Activated CD4-positive, CD25-positive, alpha-beta regulatory T cell (primary cell): Measurements from ENCODE around the gene MRPL51.
"Not testable (repeated sequence)": the region's sequence is repeated elsewhere in the genome, so short reads cannot be mapped to it uniquely, and the experiment has no call there.

Experiments
- DNase-seq, 4 experiments: peaks; one replicate each; lab custom pipeline; 2025; lab: John Stamatoyannopoulos, UW

MRPL51 gene

DNA sequence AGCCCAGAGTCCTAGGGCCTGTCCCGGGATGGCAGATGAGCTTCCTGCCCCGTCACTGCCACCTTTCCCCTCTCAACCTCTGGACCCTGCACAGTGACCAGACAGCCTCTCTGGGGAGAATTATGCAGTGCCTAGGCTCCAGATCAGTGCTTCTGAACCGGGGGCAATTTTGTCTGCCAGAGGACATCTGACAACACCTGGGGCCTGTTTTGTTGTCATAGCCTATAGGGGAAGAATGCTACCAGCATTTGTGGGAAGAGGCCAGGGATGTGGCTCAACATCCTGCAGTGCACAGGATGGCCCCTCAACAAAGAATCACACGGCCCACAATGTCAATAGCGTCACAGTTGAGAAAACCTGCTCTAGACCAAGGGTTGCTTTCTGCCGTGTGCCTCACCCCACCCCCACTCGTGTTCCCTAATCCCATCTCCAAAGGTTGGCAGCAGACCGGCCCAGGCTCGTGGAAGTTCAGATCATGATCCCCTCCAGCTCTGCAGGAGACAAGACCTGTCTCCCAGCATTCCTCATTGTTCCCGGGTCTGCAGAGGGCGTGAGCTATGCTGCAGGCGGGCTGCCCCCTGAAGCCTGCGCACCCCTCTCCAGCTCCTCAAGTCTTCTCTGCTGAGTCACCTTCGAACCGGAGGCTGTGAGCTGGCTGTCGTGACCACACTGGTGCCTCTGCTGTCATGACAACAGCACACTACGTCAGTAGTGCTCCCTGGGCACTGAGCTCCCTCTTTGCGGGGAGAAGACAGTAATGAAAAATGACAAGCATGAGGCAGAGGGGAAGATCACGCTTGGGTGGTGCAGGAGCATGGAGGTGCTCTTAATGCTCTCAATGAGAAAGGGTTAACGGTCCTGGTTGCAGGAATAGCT, 39.2 kb upstream of the MRPL51 start:
- DNase-seq: peak; percentile 55 to 63 (median 62)

DNA sequence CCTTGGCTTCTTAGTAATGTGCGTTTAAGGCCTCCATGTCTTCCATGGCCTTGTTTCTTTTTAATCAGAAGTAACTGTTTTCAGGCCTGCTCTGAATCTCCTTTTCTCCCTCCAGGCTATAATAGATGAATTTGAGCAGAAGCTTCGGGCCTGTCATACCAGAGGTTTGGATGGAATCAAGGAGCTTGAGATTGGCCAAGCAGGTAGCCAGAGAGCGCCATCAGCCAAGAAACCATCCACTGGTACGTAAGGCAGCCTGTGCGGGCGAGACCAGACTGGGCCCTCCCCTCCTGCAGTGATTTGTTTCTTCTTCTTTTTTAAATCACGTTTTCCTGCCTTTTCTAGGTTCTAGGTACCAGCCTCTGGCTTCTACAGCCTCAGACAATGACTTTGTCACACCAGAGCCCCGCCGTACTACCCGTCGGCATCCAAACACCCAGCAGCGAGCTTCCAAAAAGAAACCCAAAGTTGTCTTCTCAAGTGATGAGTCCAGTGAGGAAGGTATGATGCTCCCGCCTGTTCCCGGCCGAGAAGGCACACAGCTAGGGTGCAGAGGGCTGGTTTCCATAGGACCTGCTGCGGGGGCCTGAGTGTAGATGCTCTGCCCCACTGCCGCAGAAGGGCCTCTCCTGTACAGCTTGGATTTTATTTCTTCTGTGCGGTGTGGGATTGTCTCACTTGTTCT, 37.7 kb upstream of the MRPL51 start:
- no peak for DNase-seq

DNA sequence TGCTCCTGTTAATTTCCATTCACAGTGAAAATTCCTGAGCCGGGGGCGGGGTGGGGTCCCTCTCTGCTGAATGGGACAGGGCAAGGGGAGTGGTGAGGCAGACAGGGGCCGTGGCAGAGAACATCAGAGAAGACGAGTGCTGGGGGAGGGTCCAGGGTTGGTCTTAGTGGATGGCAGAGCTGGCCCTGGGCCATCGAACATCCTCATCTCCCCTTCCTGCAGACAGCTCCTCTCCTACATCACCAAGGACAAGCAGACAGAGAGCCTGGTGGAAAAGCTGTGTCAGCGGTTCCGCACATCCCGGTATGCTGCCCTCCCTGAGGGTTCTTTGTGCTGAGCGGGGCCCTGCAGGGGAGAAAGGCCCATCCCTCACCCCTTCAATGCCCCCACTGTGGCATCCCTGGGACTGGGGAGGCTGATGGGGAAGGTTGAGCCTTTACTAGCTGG, 36.3 kb upstream of the MRPL51 start:
- DNase-seq: no peak

DNA sequence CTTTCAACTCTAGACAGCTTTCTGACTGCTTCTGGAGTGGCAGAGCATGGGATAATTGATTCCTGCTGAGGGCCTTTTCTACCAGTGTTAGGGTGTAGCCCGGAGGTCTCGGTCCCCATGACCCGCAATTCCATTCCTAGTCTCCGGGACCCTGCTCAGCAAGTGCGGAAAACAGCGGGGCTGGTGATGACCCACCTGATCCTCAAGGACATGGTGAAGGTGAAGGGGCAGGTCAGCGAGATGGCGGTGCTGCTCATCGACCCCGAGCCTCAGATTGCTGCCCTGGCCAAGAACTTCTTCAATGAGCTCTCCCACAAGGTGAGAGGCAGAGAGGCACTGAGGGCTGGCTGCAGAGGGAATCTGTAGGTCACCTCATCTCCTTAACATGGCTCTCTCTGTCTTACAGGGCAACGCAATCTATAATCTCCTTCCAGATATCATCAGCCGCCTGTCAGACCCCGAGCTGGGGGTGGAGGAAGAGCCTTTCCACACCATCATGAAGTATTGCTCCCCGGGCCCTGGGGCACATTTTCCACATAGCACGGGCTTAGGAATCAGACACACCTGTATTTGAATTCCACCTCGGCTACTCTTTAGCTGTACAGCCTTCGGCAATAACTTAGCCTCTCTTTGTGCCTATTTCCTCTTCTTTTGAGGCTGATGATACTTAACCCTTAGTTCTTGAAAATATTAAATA, 35.6 kb upstream of the MRPL51 start:
- DNase-seq: no peak

DNA sequence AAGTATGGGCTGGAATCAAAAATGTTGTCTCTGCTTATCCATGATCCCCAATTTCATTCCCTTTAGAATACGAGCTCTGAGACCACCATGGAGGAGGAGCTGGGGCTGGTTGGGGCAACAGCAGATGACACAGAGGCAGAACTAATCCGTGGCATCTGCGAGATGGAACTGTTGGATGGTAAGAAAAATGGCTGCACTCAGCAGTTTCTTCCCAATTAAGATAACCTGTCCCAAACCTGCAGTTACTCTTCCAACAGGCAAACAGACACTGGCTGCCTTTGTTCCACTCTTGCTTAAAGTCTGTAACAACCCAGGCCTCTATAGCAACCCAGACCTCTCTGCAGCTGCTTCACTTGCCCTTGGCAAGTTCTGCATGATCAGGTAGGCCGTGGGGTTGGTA, 34.6 kb upstream of the MRPL51 start:
- no peak for DNase-seq

DNA sequence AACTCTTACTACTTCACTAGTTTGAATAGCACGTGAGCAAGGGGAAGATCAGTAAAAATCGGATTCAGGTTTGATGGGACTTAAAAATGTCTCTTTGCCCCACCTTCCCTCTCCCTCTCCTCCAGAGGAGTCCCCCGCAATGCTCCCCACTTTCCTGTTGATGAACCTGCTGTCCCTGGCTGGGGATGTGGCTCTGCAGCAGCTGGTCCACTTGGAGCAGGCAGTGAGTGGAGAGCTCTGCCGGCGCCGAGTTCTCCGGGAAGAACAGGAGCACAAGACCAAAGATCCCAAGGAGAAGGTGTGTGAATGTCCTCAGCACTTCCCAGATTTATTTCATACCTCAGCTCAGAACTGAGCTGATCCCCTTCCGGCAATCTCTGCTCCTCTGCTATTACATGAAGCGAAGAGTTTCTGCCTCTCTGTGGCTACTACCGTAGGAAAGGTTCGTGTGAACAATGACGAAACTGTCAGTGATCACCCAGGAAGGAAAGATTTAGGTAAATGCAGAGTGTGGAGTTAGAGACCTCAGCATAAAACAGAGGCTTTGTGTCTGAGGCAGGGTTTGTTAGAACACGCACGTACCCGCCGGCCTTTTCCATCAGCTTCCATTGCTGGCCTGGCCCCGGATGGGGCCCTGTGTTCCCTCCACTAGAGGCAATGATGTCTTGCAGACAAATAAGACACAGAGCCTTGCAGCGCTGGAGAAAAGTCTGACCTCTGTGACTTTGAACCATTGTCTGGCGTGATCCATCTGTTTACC, 33.9 kb upstream of the MRPL51 start:
- no peak for DNase-seq

DNA sequence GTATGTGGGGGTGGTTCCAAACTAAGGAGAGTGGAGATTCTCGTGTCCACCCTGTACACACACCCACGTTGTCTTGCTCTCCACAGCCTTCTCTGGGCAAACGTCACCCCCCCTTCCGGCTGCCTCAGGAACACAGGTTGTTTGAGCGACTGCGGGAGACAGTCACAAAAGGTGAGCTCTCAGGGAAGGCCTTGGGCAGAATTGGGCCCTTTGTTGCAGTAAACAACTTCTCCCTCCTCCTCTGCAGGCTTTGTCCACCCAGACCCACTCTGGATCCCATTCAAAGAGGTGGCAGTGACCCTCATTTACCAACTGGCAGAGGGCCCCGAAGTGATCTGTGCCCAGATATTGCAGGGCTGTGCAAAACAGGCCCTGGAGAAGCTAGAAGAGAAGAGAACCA, 33.1 kb upstream of the MRPL51 start:
- no peak for DNase-seq

DNA sequence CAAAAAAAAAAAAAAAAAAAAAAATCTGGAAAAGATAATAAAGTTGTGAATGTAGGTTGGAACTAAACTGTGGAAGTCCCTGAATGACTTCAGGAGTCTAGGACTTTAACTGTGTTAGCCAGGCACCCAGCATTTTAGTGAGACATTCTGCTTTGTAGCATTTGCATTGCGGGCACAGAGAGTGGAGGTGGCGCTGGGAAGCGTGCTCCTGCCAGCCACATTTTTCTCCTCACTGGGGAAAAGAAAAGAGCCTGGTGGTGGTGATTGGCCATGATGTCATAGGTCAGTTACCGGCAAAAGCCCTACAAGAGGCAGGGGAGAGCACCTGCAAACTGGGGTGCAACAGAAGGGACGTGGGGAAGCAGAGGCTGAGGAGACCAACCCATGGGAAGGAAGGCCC, 31.6 kb upstream of the MRPL51 start:
- DNase-seq: no peak

DNA sequence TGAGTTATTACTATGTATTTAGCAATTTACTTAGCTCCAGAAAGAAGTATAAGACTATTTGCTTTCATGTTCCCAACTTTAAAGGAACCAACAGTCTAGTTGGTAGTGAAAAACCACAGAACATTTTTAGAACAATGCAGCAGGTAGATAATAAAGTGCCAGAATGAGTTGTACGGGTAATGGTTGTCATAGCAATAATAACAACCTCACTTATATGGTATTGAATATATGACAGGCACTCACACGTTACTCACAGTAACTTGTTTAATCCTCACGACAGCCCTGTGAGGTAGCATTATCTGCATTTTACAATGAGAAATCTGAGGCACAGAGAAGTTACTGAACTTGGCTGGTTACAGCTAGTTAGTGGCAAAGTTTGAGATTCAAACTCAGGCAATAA, 30.6 kb upstream of the MRPL51 start:
- no peak for DNase-seq

DNA sequence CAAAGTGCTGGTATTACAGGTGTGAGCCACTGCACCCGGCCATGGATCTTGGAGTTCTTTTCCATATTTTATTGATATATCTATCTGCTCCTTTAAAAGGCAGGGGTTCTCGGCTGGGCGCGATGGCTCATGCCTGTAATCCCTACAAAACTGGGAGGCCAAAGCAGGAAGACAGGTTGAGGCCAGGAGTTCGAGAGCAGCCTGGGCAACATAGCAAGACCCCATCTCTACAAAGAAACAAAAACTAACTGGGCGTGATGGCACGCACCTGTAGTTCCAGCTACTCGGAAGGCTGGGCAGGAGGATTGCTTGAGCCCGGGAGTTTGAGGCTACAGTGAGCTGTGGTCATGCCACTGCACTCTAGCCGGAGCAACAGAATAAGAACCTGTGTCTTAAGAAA, 29.1 kb upstream of the MRPL51 start:
- DNase-seq: no peak

DNA sequence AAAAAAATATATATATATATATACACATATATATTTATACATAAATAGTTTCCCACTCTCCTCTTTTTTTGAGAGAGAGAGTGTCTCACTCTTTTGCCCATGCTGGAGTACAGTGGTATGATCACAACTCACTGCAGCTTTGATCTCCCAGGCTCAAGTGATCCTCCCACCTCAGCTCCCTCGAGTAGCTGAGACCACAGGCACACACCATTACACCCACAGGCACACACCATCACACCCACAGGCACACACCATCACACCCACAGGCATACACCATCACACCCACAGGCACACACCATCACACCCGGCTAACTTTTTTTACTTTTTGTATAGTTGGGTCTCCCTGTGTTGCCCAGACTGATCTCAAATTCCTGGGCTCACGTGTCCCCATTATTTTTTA, 27.1 kb upstream of the MRPL51 start:
- no peak for DNase-seq

DNA sequence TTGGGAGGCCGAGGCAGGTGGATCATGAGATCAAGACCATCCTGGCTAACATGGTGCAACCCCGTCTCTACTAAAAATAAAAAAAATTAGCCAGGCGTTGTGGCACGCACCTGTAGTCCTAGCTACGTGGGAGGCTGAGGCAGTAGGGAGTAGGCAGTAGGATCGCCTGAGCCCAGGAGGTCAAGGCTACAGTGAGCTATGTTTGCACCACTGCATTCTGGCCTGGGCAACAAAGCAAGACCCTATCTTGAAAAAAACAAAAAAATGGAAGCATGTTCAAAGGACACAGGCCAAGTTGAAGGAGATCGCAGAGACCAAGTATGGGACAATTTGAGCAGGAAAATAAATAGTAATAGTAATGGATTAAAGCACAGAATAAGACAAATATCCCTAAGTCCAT, 15.0 kb upstream of the MRPL51 start:
- DNase-seq: no peak

DNA sequence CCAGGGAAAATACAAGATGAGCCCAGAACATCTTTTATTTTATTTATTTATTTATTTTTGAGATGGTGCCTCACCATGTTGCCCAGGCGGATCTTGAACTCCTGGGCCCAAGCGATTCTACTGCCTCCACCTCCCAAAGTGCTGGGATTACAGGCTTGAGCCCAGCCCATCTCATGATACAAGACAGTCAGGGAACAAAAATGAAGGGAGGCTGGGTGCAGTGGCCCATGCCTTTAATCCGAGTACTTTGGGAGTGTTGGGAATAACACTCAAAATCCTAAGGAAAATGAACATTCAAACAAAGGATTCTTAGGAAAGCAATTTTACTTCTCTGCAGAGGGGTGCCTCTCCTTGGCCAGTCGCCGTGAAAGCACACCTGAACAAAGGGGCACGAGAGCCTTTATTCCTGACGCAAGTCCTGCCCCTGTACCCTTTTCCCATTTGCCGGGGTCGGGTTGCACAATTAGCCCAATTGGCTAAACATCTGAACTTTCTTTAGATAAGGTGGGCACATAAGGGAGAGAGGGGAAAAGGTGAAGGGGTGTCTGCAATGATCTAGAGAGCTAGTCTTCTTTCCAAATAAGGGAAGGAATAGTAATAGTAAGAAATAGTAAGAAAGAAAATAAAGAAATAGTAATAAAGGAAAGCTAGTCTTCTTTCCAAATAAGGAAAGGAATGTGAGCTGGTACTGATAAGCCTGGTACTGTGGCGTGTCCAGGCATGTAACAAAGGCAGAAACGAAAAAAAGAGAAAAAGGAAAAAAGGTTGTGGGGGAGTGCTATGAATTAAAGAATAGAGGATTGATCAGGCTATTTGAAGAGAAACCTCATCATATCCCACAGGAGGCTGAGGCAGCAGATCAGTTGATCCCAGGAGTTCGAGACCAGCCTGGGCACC, 14.3 kb upstream of the MRPL51 start:
- DNase-seq: no peak

DNA sequence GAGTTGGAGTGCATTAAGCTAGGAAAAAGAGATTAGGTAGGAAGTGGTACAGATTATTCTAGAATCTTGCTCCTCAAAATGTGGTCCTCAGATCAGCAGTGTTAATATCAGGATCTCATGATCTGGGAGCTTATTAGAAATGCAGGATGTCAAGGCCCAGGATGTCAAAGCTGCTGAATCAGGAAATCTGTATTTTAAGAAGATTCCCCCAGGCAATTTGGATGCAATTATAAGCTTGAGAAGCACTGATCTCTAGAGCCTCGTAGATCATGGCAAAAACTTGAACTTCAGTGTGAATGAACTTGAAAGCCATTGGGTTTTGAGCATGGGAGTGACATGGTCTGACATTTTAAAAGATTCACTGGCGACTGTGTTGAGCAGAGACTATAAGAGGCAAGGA, 7.4 kb upstream of the MRPL51 start:
- DNase-seq: no peak

DNA sequence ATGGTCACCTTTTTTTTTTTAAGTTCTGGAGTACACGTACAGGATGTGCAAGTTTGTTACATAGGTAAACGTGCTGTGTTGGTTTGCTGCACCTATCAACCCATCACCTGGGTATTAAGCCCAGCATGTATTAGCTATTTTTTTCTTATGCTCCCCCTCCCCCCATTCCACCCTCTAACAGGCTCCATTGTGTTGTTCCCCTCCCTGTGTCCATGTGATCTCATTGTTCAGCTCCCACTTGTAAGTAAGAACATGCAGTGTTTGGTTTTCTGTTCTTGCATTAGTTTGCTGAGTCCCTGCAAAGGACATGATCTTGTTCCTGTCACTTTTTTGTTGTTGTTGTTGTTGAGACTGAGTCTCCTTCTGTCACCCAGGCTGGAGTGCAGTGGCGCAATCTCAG, 4.2 kb upstream of the MRPL51 start:
- DNase-seq: not testable (repeated sequence)

DNA sequence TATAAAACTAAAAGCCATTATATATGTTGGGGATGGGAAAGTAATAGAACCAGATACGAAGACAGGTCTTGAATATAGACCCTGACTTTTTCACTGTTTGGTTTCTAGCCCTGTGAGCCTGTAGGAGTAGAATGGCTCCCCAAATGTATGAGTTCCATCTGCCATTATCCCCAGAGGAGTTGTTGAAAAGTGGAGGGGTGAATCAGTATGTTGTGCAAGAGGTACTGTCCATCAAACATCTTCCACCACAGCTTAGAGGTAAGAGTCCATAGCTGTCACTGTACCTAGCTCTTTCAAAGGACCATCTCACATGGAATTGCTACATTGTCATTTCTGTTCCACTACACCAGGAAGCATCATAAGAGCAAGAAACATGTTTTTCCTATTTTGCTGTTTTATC, 1.9 kb upstream of the MRPL51 start:
- DNase-seq: no peak

DNA sequence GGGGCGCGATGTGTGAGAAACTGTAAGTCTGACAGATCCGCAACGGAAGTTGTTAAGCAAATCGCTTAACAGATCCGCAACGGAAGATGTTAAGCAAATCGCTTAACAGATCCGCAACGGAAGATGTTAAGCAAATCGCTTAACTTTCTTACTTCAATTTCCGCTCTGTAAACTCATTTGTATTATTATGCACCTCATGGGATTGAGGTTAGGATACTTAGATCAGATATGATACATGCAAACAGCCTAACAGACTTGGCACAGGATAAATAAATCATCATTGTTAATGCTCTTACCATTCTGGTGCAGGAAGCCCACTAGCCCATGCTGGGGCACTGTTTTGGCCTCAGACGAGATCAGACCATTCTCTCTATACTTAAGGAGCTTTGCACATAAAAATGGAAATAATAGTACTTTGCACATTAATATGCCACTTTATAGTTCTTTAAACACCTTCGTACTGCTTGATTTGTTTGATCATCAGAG, 1.2 kb upstream of the MRPL51 start:
- DNase-seq: peak in 1 of 4 experiments; percentile 47

DNA sequence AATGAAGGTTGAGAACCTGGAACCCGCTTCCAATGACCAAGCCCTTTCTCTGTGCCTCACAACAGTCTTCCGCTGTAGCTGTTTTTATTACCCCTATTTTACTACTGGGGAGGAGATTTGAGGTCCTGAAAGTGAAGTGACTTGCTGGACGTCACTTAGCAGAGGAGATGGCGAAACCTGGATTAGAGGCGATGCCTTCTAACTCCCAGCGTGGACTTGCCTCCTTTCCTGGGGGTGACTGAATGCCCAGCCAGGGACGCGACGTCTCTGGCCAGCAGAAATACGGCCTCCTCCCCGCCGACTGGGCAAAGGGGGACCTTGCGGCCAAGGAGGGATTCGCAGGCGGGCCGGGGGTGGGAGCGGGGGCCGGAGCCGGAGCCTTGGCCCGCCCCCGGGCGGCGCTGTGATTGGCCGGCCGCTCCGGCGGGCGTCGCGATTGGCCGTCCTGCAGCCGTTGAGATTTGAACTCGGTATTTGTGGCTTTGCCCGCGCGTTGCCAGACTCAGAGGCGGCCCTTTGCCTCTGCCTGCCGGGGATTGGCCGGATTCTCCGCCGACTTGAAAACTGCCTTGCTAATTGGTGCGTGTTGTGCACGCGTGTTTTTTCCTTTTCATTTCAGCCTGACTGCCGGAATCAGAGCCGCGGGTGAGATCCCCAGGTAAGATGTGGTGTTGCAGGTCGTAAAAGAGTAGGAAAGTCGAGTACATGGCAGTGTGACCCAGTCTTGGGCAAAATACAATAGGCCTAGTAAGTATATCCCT, 615 bp upstream of the MRPL51 start, which contains the start of gene NCAPD2:
Gene NCAPD2 (plus strand): TSS at position 606 of the 761 bp plus-strand sequence. CDS start 997 bp downstream, outside the sequence.
- peak; percentile 76 to 89 (median 88) for DNase-seq

DNA sequence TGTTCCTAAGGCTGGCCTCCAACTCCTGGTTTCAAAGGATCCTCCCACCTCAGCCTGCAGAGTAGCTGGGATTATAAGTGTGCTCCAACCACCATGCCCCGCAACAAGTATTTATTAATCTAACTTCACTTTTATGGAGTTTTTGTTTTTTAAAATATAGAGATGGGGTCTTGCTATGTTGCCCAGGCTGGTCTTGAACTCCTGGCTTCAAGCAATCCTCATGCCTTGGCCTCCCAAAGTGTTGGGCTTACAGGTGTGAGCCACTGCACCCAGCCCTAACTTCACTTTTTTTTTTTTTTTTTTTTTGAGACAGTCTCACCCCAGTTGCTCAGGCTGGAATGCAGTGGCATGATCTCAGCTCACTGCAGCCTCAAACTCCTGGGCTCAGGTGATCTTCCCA, 2.4 kb downstream of the MRPL51 start:
- not testable (repeated sequence) for DNase-seq

DNA sequence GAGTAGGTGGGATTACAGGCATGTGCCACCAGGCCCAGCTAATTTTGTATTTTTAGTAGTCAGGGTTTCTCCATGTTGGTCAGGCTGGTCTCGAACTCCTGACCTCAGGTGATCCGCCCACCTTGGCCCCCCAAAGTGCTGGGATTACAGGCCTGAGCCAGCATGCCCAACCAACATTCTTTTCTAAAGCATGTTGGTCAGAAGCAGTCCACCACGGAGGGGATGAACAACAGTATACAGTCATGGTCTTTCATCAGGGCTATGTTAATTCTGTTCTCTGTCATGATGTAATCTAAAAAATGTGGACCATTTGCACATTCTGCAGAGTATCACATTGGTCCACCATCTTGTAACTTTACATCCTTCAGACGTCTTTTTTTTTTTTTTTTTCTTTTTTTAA, 3.6 kb downstream of the MRPL51 start:
- DNase-seq: no peak
